HG03558 (cell line): Measurements from ENCODE around the gene ARHGAP20.

Source experiments
- ATAC-seq: cut with Tn5 transposase; IDR thresholded peaks from one replicate; pipeline ENCODE4 v1.9.1; 2021; ENCODE audit warnings: moderate number of reproducible peaks; ENCODE audit not compliant: unreplicated experiment; ENCODE audit errors: extremely low read depth

The ARHGAP20 gene

DNA sequence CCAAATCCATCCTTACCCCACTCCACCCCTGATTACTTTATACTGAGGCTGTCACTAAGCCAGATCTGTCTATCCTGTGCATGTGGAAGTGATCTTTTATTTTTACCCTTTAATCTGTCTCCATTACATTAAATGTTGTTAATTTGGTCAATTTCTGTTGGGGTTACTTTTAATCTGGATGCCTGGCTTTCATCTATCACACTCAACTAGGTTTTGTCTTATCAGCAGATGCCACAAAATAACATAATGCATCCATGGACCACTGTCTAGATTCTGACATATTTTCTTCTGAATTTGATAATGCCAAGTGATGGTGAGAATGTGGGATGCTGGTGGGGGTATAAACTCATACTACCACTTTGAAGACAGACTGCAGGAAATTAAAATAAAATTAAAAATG, 174.1 kb downstream of the ARHGAP20 start:
- no peak for ATAC-seq

- ATAC-seq = no peak
Observed at GRCh38 chr11:110530900-110531741, 181.1 kb downstream of the ARHGAP20 start.

DNA sequence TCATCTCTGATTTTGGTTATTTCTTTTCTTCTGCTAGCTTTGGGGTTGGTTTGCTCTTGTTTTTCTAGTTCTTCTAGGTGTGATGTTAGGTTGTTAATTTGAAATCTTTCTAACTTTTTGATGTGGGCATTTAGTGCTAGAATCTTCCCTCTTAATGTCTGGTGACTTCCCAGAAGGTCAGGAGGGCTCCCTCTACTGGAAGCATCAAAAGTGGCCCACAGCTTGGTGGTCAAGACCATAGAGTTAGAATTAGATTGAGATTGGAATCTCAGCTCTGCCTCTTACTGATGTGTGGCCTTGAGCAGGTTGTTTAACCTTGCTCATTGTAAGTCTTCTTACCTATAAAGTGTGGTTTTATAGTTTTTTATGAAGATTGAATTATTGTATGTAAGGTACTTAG, 183.2 kb downstream of the ARHGAP20 start:
- no peak for ATAC-seq

DNA sequence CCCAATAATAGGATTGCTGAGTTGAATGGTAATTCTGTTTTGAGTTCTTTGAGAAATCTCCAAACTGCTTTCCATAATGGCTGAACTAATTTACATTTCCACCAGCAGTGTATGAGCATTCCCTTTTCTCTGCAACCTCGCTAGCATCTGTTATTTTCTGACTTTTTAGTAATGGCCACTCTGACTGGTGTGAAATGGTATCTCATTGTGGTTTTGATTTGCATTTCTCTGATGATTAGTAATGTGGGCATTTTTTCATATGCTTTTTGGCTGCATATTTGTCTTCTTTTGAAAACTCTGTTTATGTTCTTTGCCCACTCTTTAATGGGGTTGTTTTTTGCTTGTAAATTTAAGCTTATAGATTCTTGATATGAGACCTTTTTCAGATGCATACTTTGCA, 185.1 kb downstream of the ARHGAP20 start:
- no peak for ATAC-seq
